Activated CD4-positive, alpha-beta T cell treated with anti-CD3 and anti-CD28 coated beads, Interleukin-10, Interleukin-2, amounts not matched to agents 100 ng/mL and 50 ng/mL, durations not matched to agents 16 hours and 8 hours (primary cell): ENCODE measurements around the gene MVK.
A peak's percentile ranks its signal among the peaks of the same experiment; 100 is the strongest.

Source experiments
- DNase-seq: peaks from one replicate; pipeline ENCODE4 v3.0.0-alpha.2; 2020

The MVK gene

DNA sequence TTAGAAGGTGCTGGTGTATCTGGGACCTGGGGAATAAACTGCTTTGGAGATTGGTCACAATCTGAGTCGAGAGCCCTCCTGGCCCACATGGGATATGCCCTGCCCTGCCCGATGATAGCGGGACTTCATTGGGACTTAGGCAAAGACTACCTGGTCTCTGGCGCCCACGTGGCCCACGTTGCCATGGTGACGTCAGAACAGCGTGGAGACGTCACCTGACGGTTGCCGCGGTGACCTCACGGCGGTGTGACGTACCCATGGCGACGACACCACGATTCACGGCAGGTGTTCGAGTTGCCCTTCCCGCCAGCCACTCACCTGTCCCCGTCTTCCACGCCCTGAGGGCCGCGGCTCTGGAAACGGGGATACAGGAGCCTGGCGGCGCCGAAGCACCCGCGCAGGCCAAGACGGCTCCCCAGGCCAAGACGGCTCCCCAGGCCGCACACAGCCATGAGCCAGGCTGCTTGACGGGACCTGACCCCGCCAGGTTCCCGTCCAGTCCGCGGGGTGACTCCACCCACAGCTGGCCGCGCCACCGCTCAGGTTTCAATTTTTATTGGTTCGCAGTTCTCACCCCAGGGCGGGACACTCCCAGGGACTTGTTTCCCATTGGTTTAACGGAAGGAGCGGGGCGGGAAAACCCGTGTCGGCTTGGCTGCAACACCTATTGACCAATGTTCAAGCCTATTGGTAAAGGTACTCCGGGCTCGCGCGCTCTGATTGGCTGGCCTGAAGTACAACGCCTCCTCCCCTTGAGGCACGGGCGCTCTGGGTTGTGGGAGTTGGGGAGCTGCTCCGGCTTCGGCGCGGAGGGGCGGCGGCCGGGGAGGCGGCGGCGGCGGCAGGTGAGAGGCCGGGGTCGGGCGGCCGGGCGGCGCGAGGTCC is at the start of gene MVK, which contains the start of gene MMAB:
Gene MVK, plus strand, starts transcription at position 766 of the 885 bp plus-strand sequence. CDS start 1,029 bp downstream, outside the sequence.
Gene MMAB, minus strand, starts transcription at position 476 of the 885 bp plus-strand sequence. Its CDS starts 24 bp downstream, at position 452.
- peak; percentile 100 for DNase-seq

DNA sequence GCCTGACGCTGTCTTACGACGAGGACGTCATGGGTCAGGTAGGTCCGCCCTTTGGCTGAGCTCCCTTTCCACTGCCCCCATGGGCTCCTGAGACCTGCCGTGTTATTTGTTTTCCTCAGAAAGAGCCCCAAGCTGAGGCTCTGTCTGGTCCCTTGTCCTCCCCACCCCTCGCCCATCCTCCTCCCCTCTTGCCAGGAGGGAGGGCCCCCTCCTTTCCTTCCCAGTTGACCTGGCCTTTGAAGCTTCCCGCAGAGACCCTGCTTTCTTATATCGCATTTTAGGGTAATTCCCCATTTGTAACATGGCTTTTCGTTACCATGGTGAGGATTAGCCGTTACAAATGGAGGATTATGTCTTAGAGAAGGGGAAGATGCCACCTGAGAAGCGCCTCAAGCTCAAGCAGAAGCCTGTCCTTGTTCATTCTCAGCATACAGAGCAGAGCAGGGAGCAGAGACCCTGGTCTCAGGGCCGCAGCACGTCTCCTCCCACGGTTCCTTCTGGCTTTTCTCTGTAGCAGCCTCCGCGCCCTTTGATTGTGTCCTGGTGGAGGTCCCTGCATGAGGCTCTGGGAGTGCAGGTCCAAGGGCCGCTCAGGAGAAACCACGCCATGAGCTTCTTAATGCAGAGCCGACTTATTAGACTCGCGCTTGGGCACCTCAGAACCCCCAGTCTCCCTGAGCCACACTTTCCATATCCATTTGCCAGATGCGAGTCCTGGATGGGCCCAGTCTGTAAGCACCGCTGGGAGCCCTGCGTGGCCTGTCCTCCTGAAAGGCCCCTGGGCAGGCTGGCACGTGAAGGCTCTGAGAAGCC is 48.9 kb upstream of the MVK start:
- DNase-seq, result no peak

DNA sequence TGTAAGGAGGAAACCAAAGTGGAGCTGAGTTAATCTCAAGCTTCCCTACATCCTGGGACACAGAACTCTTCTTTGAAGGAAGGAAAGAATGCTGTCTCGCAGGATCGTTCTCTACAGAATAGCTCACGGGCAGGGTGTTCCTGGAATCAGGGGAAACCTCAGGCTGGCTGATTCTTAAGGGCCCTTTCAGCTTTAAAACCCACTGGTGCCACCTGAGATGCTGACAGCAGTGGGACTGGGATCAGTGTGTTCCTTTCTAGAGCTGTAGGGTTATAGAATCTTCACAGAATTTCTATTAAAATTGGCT is 48.4 kb upstream of the MVK start:
- DNase-seq, result no peak

- no peak for DNase-seq
Measured at GRCh38 chr12:109527489-109528123, 46.0 kb upstream of the MVK start.

DNA sequence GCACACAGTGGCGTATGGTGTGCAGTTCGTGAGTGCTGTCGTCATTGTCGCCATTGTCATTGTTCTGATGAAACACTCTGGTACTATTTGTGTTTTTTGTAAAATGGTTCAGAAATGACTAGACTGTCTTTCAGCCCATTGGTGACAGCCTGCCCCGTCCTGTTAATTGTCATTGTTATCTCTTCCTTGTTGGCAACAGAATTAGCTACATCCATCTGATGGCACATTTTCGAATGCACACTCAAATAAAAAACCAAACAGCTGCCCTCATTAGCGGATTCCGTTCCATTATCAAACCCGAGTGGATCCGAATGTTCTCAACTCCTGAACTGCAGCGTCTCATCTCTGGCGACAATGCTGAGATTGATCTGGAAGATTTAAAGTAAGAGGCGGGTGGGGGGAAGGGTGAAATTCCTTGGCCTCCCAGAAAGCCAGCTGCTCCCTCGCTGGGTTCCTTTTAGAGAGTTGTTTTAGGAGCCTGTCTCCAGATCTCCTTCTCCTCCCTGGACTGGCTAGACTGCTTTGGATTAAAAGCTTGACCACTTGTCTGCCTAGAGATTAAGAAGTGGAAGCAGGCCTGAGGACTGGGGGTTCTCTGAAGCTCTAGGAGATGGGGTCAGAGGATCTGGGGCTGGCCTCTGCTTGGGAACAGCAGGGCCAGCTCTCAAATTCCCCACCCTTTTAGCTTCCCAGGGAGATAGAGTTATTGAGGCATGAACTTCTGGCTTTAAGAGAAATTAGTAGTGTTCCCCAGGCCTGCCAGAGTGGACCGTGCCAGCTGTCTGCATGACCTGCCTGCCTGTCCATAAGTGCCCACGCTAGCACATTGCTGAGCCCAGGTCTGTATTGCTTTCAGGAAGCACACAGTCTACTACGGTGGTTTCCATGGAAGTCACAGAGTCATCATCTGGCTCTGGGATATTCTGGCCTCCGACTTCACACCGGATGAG is 43.6 kb upstream of the MVK start:
- no peak for DNase-seq

DNA sequence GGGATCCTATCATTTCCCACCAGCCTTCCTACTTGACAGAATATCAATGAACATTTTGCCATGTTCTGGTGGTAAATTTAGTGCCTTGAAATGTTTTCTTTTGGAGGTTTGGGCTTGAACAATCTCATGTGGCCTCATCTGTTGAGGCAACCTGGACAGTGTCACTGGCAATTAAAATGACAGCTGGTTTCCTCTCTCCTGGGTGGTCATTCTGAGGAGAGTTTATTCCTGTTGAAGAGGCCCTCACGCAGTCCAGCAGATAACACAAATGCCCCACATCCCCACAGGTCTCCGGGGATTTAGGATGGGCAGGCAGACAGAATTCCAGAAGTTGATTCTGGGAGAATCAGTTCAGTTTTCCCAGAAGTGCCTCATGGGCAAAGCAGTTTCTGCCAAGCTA is 42.2 kb upstream of the MVK start:
- no peak for DNase-seq

DNA sequence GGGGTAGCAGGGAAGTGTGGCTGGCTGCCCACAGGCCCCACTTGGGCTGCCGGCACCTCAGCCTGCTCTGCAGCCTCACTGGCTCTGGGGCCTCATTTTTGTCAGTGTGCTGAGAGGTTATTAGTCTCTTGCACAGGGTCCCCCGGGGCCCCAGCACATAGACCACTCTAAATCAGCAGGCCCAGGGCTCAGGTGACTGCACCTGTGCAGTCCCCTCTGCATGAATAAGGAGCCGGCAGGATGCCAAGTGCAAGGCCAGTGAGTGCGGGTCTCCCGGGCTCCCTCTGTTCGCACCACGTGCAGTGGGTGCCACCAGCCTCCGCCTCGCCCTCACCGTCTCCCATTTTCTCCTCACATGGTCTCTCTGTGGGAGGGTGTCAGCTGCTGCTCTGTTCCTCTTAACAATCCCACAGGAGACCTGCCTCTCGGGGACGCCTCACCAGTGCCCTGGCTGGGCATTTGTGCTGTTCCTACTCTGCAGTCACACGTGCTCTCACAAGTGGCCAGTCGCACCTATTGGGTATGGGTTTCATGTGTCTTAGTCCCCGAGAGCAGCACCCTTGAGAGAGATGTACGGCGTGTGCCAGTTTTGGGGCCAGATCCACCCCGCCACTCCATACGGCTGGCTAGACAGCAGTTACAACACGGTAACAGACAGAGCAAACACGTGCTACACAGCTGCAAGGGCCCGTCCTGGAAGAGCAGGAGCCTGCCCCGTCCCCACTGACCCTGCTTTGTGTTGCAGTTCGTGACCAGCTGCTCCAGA is 40.7 kb upstream of the MVK start:
- no peak for DNase-seq

GRCh38 chr12:109533487-109533740 is 40.2 kb upstream of the MVK start:
- DNase-seq, result no peak

DNA sequence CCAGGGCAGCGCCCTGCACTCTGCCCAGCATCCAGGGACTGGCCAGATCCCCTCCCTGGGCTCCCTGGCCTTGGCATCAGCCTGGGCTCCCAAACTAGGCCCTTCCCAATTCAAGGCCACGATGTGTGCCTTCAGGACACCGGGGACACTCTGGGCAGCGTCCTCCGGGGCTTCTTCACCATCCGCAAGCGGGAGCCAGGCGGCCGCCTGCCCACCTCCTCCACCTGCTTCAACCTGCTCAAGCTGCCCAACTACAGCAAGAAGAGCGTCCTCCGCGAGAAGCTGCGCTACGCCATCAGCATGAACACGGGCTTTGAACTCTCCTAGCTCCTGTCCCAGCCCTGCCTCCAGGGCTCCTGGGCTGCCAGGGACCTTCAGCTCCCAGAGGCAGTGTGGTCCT is 39.1 kb upstream of the MVK start:
- no peak for DNase-seq

DNA sequence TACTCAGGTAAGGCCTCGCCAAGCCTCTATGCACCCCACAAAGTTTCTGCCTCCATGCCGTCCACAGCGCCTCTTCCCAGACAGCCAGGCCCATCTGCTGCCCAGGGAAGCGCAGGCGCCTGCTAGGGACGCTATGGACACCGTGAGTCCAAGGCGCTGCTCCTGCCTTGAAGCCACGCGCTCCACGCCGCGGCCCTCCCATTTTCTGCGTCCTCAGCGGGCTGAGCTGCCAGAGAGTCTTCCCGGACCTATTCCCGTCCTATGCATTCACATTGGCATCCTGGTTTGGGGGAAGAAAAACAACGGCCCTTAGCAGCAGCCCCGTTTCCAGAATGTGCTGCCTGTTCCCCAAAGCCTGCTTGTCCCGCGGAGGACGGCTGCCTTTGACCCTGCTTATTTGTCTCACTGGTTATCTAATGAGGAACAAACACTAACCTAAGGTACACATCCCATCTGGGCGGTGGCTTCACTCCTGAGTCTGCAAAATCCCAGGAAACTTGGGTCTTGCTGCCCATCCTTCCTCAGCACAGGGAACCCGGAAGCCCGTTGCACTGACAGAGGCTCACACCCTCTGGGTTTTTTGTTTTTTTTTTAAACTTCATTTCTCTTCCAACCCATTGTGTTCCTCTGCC is 38.2 kb upstream of the MVK start:
- no peak for DNase-seq

GRCh38 chr12:109535863-109536250 is 37.7 kb upstream of the MVK start:
- DNase-seq, result no peak

GRCh38 chr12:109537136-109537535 is 36.5 kb upstream of the MVK start:
- no peak for DNase-seq

- DNase-seq, result no peak
Measured at GRCh38 chr12:109538191-109538863, 35.3 kb upstream of the MVK start.

DNA sequence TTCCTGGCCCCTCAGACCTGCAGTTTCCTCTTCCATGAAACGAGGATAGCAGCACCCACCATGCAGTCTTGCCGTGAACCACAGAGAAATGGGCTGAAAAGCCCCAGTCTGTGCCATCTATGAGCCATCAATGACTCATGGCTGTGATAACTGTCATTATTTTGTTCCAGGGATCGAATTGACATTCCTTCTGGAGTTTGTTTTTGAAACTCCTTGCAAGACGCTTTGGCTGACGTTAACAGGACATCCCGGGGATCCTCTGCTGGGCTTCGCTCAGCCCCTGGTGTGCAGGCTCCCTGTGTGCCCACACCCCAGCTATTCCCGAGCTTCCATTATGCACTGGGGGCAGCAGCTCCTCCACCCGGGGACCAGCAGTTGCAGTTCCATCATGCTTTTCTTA is 34.1 kb upstream of the MVK start:
- DNase-seq, result no peak

- no peak for DNase-seq
Measured at GRCh38 chr12:109540526-109541412, 32.8 kb upstream of the MVK start.

DNA sequence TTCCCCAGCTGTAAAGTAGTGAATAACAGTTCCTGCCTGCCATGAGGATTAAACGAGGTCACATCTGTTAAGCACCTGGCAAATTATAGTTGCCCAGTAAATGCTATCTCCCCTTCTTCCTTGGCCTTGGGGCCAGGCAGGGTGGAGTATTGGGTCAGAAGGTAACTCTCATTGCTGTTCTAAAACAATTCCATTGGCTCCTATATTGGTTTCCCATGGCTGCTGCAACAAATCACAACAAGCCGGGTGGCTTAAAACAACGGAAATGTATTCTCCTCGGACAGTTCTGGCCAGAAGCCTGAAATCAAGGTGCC is 32.2 kb upstream of the MVK start:
- no peak for DNase-seq

DNA sequence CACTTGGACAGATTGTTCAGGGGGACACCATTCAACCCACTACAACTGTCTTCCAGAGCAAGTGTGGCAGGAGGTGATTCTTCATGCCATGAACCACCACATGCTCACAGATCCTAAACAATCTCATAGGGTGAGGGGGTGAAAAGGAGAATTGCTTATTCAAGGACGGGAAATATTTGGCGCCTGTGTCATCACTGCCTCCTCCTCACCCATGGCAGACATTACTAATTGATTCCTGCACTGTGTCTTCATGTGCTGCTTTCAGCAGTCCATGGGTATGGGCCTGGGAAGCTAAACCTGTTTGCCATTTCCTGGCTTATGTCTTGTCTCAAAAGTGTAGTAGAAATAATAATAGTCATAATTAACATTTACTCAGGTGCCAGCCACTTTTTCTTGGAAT is 31.6 kb upstream of the MVK start:
- no peak for DNase-seq

GRCh38 chr12:109542876-109543275 is 30.7 kb upstream of the MVK start:
- no peak for DNase-seq

DNA sequence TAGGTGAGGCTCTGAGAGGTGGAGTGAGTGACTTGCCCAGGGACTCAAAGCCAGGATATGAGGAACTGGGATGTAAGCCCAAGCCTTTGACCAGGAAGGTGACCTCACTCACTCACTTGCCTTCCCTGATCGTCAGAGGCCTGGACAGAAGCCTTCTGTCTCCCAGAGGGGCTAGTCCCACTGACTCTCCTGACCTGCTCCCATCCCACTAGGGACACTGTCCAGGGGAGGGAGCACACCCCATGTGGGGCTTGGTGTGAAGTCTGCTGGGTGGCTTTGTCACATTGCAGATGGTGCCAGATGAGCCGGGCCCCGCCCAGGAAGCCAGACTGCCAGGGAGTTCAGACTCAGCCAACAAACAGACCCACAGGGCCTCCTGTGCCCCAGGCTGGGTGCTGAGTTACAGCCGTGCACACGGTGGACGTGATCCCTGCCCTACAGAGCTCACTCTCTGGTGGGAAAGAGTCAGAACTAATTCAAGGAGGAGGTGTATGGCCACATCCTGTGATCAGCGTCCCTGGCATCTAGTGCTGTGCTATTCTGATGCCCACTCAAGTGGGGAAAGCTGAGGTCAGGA is 28.6 kb upstream of the MVK start:
- DNase-seq, result peak; percentile 26

GRCh38 chr12:109545826-109546225 is 27.8 kb upstream of the MVK start:
- no peak for DNase-seq
